GM12891 (cell line): ENCODE results near the gene RNF146.

Experiments
- DNase-seq: peaks from one replicate; pipeline ENCODE4 v3.0.0; 2011; ENCODE audit warnings: low spot score; ENCODE audit not compliant: insufficient read length
- FAIRE-seq: peaks from 2 replicates; lab custom pipeline; 2011; peaks lifted over from hg19 to GRCh38; lab: Jason Lieb, UNC
- PAX5 ChIP-seq: IDR thresholded peaks from 2 replicates; pipeline ENCODE4 v1.6.1; 2011; ENCODE audit warnings: low read length, moderate library complexity, mild to moderate bottlenecking; ENCODE audit not compliant: insufficient read depth, severe bottlenecking
- POLR2A ChIP-seq: IDR thresholded peaks from 2 replicates; pipeline ENCODE4 v1.6.1; 2011; ENCODE audit warnings: low read depth, low read length, control low read depth
- POLR2AphosphoS5 ChIP-seq: IDR thresholded peaks from 2 replicates; pipeline ENCODE4 v1.6.1; 2011; ENCODE audit warnings: low read depth, low read length, control low read depth
- POU2F2 ChIP-seq: IDR thresholded peaks from 2 replicates; pipeline ENCODE4 v1.6.1; 2011; ENCODE audit warnings: low read depth, mild to moderate bottlenecking, control low read depth, low read length, moderate library complexity
- SPI1 ChIP-seq: IDR thresholded peaks from 2 replicates; pipeline ENCODE4 v1.6.1; 2011; ENCODE audit warnings: low read depth, low read length, control low read depth
- TAF1 ChIP-seq: IDR thresholded peaks from 2 replicates; pipeline ENCODE4 v1.6.1; 2011; ENCODE audit warnings: low read depth, low read length, control low read depth

The RNF146 gene

GRCh38 chr6:127277878-127278843, 11.5 kb downstream of the RNF146 start:
- DNase-seq (no peak), FAIRE-seq (no peak)
- TF ChIP-seq SPI1 (no peak), PAX5 (no peak), POU2F2 (no peak), POLR2A (no peak), TAF1 (no peak), POLR2AphosphoS5 (no peak)

GRCh38 chr6:127279815-127280214, 13.2 kb downstream of the RNF146 start:
- DNase-seq (no peak), FAIRE-seq (no peak)
- TF ChIP-seq POLR2AphosphoS5 (no peak), SPI1 (no peak), PAX5 (no peak), POLR2A (no peak), TAF1 (no peak), POU2F2 (no peak)

GRCh38 chr6:127282184-127282583, 15.5 kb downstream of the RNF146 start:
- FAIRE-seq = no peak
- no peak for DNase-seq
- TF ChIP-seq TAF1 = no peak
- TF ChIP-seq SPI1 = no peak
- TF ChIP-seq POLR2AphosphoS5 = no peak
- no peak for TF ChIP-seq POU2F2
- TF ChIP-seq PAX5 = no peak
- no peak for TF ChIP-seq POLR2A

- TF ChIP-seq TAF1 (no peak), POLR2AphosphoS5 (no peak), POLR2A (no peak), POU2F2 (no peak), SPI1 (no peak), PAX5 (no peak)
- peak; percentile 88 for FAIRE-seq
- no peak for DNase-seq
Observed at GRCh38 chr6:127288705-127289104, 22.0 kb downstream of the RNF146 start.

- FAIRE-seq = no peak
- TF ChIP-seq POU2F2 = no peak
- no peak for TF ChIP-seq POLR2AphosphoS5
- TF ChIP-seq PAX5 = no peak
- TF ChIP-seq SPI1 = no peak
- TF ChIP-seq POLR2A = no peak
- no peak for TF ChIP-seq TAF1
- DNase-seq = no peak
Observed at GRCh38 chr6:127289934-127290333, 23.3 kb downstream of the RNF146 start.

GRCh38 chr6:127290391-127291265, 24.0 kb downstream of the RNF146 start:
- DNase-seq (no peak), FAIRE-seq (no peak)
- TF ChIP-seq PAX5 = no peak
- no peak for TF ChIP-seq POU2F2
- TF ChIP-seq SPI1 = no peak
- no peak for TF ChIP-seq POLR2A
- TF ChIP-seq POLR2AphosphoS5 = no peak
- no peak for TF ChIP-seq TAF1

GRCh38 chr6:127291495-127291894, 24.8 kb downstream of the RNF146 start:
- DNase-seq (no peak), FAIRE-seq (peak; percentile 43)
- TF ChIP-seq TAF1 (no peak), PAX5 (no peak), POLR2AphosphoS5 (no peak), POLR2A (no peak), SPI1 (no peak), POU2F2 (no peak)

GRCh38 chr6:127297502-127298070, 30.9 kb downstream of the RNF146 start:
- no peak for FAIRE-seq
- no peak for TF ChIP-seq SPI1

GRCh38 chr6:127298475-127298874, 31.8 kb downstream of the RNF146 start:
- FAIRE-seq (no peak), DNase-seq (no peak)
- TF ChIP-seq PAX5 (no peak), POU2F2 (no peak), POLR2A (no peak), SPI1 (no peak), POLR2AphosphoS5 (no peak), TAF1 (no peak)

More at GRCh38 chr6:127297502-127298070, 30.9 kb downstream of the RNF146 start:
- no peak for DNase-seq
